Iris pigment epithelial cell (primary cell): Measurements from ENCODE around the gene SRL.
"Not testable (repeated sequence)": the region's sequence is repeated elsewhere in the genome, so short reads cannot be mapped to it uniquely, and the experiment has no call there.

ENCODE experiments used
- DNase-seq: peaks from one replicate; pipeline ENCODE4 v3.0.0-alpha.2; 2011; ENCODE audit warnings: low read depth

SRL gene

DNA sequence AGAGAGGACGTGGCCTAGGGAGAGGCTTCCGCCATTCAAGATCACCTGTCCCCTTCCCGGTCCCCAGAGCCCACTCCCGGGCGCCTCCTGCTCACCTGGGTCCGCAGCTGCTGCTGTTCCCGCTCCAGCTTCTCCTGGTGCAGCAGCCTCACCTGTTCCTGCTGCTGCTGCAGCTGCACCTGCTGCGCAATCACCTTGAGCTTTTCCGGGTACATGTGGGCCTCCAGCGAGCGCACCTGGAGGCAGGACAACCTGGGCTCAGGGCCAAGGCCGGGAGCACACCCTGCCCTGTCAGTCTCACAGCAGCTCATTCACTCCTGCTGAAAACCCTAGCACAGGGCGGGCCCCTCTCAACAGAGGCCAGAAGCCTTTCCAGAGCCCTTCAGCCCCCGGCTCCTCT lies 18.5 kb upstream of the SRL start:
- DNase-seq = no peak

DNA sequence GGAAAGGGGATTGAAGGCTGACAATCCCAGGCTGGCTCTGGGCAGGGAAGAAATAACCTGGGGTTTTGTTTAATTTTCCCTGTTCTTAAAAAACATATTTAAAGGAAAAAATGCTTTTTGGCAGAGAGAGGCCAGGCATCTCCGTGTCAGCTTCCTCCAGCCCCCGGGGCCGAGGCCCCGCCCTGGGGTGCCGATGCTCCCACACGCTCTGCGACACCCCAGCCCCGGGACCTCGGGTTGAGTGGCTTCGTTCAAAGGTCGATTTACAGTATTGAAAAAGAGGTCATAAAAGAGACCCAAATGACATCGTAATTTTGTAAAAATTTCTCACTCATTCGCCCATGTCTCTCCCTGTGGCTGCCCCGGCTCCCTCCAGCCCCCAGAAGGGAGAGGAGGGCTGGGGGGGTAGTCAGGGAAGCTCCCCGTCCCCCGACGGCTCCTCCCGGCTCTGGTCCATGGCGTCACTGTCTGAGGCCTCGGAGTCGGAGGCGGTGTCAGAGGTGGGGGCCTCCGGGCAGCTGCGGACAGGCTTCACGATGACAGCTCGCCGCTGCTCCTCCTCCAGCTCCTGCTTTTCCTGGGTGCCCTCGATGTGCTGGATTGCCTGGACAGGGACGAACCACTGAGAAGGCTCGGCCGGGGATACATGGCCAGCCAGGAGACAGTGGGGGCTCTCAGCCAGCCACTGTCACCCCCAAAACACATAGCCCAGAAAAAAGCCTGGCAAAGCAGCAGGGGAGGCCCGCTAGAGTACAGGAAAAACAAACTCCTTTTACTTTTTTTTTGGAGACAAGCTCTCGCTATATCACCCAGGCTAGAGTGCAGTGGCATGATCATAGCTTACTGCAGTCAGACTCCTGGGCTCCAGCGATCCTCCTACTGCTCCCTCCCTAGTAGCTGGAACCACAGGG lies 16.0 kb upstream of the SRL start:
- DNase-seq = no peak

DNA sequence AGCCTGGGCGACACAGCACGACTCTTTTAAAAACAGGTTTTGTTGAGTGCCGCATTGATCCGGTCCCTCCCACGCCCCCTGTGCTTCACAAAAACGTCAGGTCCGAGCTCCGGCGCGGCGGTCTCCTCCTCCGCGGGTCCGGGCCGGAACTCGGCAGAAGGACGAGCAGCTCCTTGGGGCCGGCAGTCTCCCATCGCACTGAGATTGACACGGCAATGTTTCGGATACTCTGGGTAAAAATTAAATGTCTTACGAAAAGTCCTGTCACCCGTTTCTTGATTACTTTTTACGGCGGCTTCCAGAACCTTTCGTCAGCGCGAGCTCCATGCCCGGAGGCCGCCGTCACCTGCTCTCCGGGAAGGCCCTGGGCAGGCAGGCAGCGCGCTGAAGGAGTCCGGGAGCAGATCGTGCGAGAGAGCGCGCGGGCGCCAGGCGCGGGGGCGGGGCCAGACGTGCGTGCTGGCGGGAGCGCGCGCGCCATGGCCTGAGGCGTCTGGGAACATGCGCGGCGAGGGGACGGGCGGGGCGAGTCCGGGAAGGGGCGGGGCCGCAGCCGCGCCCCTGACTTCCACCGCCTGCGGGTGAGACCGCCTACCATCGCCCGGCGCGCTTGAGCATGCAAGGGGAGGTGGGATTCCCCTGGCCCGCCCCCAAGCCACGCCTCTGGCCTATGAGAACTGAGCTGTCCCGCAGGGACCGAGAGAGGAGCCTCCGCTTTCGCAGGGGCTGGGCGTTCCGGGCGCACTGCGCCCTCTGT lies 11.7 kb upstream of the SRL start:
- peak; percentile 100 for DNase-seq

- DNase-seq = not testable (repeated sequence)
Observed at GRCh38 chr16:4253012-4253393, 11.1 kb upstream of the SRL start.

DNA sequence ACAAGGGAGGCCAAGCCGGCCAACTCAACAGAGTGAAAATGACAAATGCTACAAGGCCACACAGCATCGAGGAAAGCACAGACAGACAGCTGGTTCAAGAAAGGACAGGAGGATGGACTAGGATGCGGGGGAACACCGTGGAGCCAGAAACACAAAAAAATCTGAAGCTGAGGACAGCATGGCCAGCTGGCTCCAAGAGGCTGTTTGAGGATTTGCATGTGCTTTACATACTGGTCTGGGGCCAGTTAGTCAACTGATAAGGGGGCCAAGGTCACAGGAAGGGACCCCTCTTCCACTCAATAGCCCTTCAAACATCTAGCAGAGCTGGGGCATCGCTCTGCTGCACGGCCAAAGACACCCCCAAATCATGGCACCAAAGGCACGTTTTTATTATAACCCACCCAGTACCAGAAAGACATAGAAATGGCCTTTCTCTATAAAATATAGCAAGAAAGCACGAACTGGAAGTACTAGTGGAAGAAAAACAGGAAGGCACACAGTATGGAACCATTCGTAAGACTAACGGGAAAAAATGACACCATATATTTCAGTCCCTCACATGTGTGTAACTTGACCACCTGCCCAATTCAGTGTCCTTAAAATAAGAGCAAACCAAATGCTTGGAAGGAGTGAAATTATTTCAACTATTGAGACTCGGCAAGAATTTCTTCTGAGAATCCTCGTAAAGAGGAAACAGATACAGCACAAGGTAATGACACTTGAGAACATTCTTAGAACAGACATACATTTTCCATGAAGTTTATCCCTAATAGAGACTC lies 7.8 kb upstream of the SRL start:
- DNase-seq = no peak

DNA sequence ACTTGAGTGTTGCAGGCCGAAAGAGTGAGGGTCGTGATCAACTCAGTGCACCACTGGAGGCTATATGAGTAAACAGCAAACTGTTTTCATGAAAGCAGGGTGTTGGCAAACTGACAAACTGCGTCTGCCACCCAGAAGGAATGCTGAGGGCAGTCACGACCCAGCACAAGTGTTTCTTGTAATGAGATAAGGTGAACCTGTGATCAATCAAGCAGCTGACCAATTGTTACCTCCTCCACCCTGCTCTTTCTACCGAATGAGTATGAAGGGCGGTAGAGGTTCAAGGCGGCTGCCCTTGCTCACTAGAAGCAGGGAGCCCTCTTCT lies 5.5 kb upstream of the SRL start:
- no peak for DNase-seq

GRCh38 chr16:4246777-4247459 lies 5.0 kb upstream of the SRL start:
- DNase-seq = no peak

DNA sequence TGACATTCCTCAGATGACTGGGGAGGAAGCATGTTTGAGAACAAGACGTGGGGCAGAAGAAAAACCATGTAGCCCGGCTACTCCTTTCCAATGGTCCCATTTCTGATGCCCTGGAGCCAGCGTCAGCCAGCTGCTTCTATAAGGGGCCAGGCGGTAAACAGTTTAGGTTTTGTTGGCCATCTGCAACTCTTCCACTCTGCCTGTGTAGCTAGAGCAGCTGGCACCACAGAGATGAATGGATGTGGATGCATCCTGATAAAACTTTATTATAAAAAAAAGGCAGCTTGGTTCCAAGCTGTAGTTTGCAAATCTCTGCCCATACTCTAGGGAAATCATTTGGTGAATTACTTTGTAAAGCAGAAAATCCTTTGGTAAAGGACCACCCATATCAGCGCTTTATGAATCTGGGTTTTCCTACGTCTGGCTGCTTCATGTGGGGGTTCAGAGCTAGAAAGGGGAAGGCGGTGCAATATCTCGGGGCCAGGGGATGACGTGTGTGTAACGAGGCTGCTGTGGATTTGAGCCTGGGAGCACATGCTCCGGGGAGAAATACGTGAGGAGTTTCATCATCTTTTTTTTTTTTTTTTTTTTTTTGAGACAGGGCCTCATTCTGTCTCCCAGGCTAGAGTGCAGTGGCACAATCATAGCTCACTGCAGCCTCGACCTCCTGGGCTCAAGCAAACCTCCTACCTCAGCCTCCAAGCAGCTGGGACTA lies 3.4 kb upstream of the SRL start:
- DNase-seq = no peak

GRCh38 chr16:4244254-4245076 lies 2.6 kb upstream of the SRL start:
- DNase-seq = peak; percentile 66

- no peak for DNase-seq
Observed at GRCh38 chr16:4241258-4241927, 487 bp downstream of the SRL start.

DNA sequence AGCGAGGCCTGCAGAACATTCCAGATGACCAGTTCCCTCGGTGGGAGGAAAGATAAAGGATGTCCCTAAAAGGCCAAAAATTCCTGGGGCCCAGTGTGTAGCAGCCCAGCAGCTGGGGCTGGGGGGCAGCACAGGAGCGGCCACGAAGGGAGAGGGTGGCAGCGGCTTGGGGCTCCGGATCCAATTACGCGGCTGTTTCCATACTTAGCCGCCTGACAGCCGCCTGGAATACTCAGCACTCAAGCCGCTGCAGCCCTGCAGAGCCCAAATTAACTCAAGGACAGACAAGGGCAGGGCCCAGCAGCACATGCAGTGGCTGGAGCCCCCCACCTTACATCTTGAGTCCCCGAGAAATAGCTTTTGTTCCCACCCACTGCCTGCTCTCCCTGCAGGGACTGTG lies 1.3 kb downstream of the SRL start:
- DNase-seq = no peak

DNA sequence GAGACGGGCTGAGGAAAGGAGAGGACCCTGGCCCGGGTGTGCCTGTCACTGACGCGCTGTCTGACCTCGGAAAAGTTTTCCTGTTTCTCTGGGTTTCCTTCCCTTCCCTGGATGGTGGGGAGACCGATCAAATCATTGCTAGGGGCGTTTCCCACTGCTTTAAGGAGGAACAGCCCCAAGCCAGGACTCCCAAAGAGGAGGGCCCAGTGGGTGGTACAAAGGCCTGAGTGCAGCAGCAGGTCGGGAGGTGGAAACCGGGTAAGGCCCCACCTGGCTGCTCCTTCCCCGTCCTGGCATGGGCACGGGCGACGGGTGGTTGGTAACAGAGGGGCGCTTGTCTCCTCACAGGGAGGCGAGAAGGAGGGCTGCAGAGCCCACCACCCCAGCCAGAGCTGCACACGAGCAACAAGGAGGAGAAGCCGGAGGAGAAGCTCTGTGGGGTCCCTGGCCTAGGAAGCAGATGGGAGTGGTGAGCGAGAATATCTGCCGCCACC lies 2.2 kb downstream of the SRL start:
- DNase-seq = no peak

DNA sequence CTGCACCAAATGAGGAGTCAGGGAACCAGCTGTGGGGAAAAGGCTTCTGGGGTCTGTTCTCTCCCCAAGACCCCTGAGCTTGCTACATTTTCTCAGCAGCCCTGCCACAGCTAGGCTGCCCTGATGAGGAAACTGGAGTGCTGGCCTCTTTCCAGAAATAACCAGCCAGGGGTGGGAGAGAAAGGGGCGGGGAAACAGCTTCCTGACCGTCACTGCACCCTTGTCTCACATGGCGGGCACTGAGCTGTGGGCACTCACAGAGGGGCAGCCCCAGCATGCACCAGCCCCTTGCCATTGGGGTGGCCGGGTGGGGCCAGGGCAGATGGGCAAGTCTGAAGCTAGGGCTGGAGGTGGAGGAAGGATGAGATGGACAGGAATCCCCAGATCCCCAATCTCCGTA lies 2.9 kb downstream of the SRL start:
- no peak for DNase-seq

GRCh38 chr16:4233431-4233830 lies 8.4 kb downstream of the SRL start:
- DNase-seq = no peak

DNA sequence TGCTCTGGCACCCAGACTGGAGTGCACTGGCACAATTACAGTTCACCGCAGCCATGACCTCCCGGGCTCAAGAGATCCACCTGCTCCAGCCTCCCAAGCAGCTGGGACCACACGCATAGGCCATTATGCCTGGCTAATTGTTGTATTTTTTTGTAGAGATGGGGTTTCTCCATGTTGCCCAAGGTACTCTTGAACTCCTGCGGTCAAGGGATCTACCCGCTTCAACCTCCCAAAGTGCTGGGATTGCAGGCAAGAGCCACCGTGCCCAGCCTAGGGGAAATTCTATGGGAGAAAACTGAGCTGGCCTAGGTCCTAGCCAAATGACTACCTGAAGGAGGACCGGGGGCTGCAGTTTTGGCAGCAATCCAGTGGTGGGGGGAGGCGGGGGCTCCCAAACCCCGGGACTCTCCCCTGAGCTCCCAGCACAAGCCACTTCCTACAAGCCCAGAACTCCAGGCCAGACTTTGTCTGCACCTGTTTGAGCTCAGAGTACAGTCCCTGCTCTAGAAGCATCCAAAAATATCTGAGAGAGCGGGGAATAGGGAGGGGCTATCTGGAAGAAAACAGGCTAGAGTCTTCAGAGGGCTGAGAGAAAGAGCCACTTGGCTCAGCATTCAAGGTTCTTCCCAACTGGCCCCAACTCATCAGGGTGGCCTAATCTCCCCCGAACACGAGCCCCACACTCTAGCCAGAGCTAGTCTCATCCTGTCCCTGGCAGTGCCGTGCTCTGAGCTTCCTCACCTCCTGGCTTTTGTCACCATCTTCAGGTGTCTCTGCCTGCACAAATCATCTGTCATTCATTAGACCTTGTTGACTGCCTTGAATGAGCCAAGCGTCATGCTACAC lies 9.1 kb downstream of the SRL start:
- DNase-seq = no peak

DNA sequence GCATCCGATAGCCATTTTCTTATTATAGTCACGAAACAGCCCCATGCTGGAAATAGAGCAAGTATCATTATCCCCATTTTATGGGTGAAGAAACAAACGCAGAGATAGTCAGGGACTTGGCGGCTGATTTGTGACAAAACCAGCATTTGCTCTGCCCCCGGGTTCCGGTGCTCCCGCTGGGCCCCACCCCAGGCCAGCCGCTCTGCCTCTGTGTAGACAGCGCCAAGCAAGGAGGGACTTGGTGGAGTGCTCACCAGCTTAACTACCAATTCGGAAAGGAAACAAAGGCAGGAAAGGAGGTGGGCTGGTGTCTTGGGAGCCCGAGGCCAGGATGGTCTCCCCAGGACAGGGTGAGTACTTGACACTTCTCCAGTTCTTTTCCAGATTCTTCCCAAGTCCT lies 10.0 kb downstream of the SRL start:
- DNase-seq = no peak

GRCh38 chr16:4231367-4231766 lies 10.5 kb downstream of the SRL start:
- DNase-seq = no peak

GRCh38 chr16:4227040-4227332 lies 14.9 kb downstream of the SRL start:
- DNase-seq = no peak
